Cardiac fibroblast (primary cell): Measurements from ENCODE around the gene TMOD4.
"Not testable (repeated sequence)": the region's sequence is repeated elsewhere in the genome, so short reads cannot be mapped to it uniquely, and the experiment has no call there.

ENCODE experiments used
- DNase-seq, 2 donors: peaks; one replicate each; pipeline versions ENCODE4 v3.0.0 to v3.0.0-alpha.2; 2010; ENCODE audit warnings: low read depth in 2 of 2
- H3K4me3 ChIP-seq, 2 donors: replicated peaks in 1 of 2; 1 replicate in 1 of 2; 2 replicates in 1 of 2; pipeline ENCODE4 v1.5.1; 2011; ENCODE audit warnings: low read depth in 2 of 2, low read length in 2 of 2, mild to moderate bottlenecking in 2 of 2, moderate library complexity in 1 of 2
- TF ChIP-seq, protein P1 (sequence below): IDR thresholded peaks from one replicate; pipeline ENCODE4 v1.5.1; 2011; ENCODE audit warnings: low read depth, mild to moderate bottlenecking, low read length, inconsistent platforms

Gene TMOD4

DNA sequence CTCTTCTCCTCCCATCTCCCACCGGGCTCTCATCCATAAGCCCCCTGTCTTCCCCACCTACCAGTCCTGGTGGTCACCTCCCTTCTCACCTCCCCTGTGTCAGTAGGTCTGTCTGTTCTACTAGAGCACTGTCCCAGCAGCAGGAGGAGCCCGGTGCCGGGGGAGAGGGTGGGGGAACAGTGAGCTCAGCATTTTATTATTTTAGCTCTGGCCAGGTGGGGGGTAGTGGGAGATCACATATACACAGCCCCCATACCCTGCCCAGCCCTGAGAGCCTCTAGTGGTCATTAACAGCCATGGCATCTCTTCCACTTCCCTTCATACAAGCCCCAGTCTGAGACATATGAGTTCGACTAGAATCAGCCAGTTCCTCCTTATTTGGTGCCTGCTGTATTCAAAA is at the start of gene TMOD4:
Gene TMOD4 (minus strand): TSS at position 119 of the 400 bp plus-strand sequence. CDS start 1,106 bp downstream, outside the sequence.
- TF ChIP-seq, protein P1, sequence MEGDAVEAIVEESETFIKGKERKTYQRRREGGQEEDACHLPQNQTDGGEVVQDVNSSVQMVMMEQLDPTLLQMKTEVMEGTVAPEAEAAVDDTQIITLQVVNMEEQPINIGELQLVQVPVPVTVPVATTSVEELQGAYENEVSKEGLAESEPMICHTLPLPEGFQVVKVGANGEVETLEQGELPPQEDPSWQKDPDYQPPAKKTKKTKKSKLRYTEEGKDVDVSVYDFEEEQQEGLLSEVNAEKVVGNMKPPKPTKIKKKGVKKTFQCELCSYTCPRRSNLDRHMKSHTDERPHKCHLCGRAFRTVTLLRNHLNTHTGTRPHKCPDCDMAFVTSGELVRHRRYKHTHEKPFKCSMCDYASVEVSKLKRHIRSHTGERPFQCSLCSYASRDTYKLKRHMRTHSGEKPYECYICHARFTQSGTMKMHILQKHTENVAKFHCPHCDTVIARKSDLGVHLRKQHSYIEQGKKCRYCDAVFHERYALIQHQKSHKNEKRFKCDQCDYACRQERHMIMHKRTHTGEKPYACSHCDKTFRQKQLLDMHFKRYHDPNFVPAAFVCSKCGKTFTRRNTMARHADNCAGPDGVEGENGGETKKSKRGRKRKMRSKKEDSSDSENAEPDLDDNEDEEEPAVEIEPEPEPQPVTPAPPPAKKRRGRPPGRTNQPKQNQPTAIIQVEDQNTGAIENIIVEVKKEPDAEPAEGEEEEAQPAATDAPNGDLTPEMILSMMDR: peak; percentile 65
- H3K4me3 ChIP-seq: no peak within 1 kb of the TSS
- DNase-seq: peak; percentile 27 to 30

DNA sequence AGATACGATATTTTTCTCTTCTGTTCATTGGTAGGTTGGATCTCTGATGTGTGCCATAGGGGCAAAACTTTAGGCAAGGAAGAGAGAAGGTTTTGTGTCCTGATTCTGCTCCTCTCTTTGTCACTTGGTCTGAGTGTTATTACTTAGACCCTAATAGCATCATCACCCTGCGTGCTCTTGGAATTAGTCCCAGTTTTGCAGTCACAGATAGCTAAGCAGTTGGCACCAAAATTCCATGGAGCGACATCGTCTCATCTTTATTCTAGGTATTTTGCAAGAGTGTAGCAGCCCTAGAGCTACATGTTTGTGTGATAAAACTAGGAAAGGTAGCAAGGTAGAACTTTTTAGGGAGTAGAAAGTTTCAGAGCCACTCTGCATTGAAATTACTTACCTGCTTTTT is 46.3 kb upstream of the TMOD4 start:
- peak; percentile 26 for DNase-seq
- no peak overlapping the region for H3K4me3 ChIP-seq
- TF ChIP-seq, protein P1: no peak

DNA sequence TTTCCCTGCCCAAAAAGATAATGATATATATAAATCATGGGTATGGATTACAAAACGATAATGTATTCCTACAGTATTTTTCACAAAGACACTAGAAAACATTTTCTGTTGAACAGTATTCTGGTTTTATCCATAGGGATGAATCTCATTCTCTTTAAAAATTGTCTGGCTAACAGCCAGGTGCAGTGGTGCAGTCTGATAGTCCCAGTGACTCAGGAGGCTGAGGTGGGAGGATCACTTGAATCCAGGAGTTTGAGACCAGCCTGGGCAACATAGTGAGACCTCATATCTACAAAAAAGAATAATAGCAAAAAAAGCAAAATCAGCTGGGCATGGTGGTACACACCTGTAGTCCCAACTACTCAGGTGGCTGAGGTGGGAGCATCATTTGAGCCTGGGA is 45.8 kb upstream of the TMOD4 start:
- peak in 1 of 2 donors; percentile 16 for DNase-seq
- TF ChIP-seq, protein P1: no peak
- no peak overlapping the region for H3K4me3 ChIP-seq

DNA sequence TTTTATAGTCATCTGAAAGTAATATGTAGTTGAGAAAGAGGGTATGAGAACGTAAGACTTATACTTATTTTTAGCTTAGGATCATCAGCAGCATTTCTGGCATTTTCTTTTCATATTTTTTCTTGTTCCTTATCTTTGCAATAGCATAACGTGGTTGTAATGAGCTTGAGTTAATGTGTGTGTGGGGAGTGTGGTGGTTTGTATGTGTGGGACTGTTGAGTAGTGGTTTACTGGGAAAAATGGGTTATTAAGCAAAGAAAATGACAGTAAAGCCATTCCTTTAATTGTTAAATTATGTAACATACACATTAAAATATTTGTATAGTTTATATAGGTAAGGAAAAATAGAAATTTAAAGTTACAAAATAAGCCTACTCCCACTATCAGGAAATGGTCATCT is 37.8 kb upstream of the TMOD4 start:
- peak in 1 of 2 donors; percentile 42 for DNase-seq
- TF ChIP-seq, protein P1: no peak
- no peak overlapping the region for H3K4me3 ChIP-seq

DNA sequence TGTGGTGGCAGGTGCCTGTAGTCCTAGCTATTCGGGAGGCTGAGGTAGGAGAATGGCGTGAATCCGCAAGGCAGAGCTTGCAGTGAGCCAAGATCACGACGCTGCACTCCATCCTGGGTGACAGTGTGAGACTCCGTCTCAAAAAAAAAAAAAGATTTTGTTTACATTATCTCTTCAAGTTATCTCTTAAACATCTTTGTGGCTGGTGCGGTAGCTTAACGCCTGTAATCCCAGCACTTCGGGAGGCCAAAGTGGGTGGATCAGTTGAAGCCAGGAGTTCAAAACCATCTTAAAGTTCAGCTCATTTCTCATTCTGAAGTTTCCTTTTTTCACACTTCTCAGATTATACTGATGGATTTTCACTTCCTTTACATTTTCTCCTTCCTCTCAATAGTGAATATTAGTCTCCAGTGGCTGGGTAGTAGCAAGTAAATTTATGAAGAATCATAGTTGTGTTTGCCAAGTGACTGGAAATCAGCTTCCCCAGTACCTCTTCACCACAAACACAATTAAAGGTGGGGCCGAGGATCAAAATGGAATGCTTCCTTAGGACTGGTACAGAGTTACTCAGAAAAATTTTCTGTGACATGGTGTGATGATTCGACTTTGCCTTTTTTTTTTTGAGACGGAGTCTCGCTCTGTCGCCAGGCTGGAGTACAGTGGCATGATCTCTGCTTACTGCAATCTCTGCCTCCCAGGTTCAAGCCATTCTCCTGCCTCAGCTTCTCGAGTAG is 36.4 kb upstream of the TMOD4 start:
- DNase-seq: peak in 1 of 2 donors; percentile 51
- H3K4me3 ChIP-seq: no peak overlapping the region
- TF ChIP-seq, protein P1: no peak

DNA sequence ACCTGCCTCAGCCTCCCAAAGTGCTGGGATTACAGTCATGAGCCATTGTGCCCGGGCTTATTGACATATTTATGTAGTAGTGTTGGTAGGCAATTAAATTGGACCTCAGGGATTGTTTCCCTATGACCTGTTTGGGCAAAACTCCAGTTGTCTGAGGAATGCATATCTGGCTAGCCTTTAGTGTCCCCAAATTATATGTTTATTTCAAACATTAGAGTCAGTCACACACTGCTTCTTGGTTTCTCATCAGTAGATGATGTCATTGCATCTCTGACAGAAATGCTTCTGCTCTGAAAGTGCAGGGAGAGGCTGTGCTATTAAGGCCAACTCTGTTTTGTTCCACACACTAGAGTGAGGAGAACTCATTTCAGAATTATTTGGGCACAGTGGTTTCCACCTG is 35.0 kb upstream of the TMOD4 start:
- peak in 1 of 2 donors; percentile 35 for DNase-seq
- H3K4me3 ChIP-seq: no peak overlapping the region
- TF ChIP-seq, protein P1: no peak

DNA sequence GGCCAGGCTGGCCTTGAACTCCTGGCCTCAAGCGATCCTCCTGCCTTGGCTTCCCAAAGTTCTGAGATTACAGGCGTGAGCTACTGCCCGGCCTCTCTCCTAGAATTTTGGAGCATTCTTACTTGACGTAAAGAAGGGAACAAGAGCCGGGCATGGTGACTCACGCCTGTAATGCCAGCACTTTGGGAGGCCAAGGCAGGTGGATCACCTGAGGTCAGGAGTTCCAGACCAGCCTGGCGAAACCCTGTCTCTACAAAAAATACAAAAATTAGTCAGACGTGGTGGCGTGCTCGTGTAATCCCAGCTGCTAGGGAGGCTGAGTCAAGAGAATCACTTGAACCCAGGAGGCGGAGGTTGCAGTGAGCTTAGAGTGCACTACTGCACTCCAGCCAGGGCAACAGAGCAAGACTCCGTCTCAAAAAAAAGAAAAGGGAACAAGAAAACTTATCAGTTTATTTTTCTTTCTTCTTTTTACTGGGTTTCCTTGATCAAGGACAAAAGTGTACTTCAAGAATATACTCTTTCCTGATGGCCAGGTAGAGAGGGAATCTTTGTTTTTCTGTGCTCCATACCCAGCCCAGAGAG is 29.7 kb upstream of the TMOD4 start:
- not testable (repeated sequence) for H3K4me3 ChIP-seq, DNase-seq
